HepG2 (cell line): Measurements from ENCODE around the gene CFHR2. TPM values are rescaled to one million over a fixed set of nuclear protein-coding genes. Genes with fewer than 3 reads are reported as not detected.
A peak's percentile ranks its signal among the peaks of the same experiment; 100 is the strongest.

ENCODE experiments used
- ATAC-seq: fragments of 200-7000 bp; cut with Tn5 transposase; 3 replicates; pipeline ENCODE4 v1.9.1; 2020; ENCODE audit warnings: mild to moderate bottlenecking, moderate library complexity
- BruUV-seq: library from RNA; stranded (reverse); fragments of 400-500 nt; replicated peaks from 2 replicates; lab custom pipeline; 2021; lab: Mats Ljungman, UMichigan
- CTCF ChIA-PET: fragments of 300-600 bp; formaldehyde crosslinking; extraction: SDS; loops from one replicate; lab custom pipeline; 2021; ENCODE audit warnings: low total read pairs, inconsistent platforms, low intra/inter-chr PET ratio; lab: Yijun Ruan, JAX
- POLR2A ChIA-PET: fragments of 350-600 bp; sonication (Branson Sonifier 250); formaldehyde crosslinking; loops from one replicate; lab custom pipeline; 2020; ENCODE audit warnings: antibody characterized with exemption, inconsistent platforms; lab: Yijun Ruan, JAX
- DNase-seq: peaks from one replicate; pipeline ENCODE4 v3.0.0-alpha.2; 2015; ENCODE audit warnings: low spot score
- FAIRE-seq: peaks from 3 replicates; lab custom pipeline; 2011; peaks lifted over from hg19 to GRCh38; lab: Jason Lieb, UNC
- H2AFZ ChIP-seq: one replicate; pipeline ENCODE4 v1.6.1; 2011; ENCODE audit warnings: low read length, inconsistent platforms
- H3K27ac ChIP-seq: fragments of 300-600 bp; 3 replicates; pipeline ENCODE4 v1.8.0; 2011; ENCODE audit warnings: mixed run types, mild to moderate bottlenecking, mixed read lengths, low read length, inconsistent platforms; ENCODE audit not compliant: insufficient read depth; ENCODE audit errors: extremely low read length
- H3K27me3 ChIP-seq, 2 experiments: fragments of 200-600 bp in 1 of 2; 2 replicates in 1 of 2; 3 replicates in 1 of 2; pipeline versions ENCODE4 v1.6.0 to v1.8.0; 2011; ENCODE audit warnings: low read length in 2 of 2, mild to moderate bottlenecking in 2 of 2, moderate library complexity in 2 of 2, inconsistent platforms in 1 of 2; ENCODE audit not compliant: insufficient read depth in 2 of 2, control insufficient read depth in 1 of 2
- H3K36me3 ChIP-seq, 2 experiments: fragments of 200-600 bp in 1 of 2; replicated peaks in 1 of 2; 2 replicates in 1 of 2; 3 replicates in 1 of 2; pipeline versions ENCODE4 v1.5.1 to v1.8.0; 2011; ENCODE audit warnings: low read length in 2 of 2, inconsistent platforms in 1 of 2; ENCODE audit not compliant: insufficient read depth in 2 of 2, control insufficient read depth in 1 of 2
- H3K4me1 ChIP-seq: 2 replicates; pipeline ENCODE4 v1.5.1; 2012; ENCODE audit warnings: low read length, inconsistent platforms; ENCODE audit not compliant: insufficient read depth
- H3K4me2 ChIP-seq: 2 replicates; pipeline ENCODE4 v1.6.0; 2011; ENCODE audit warnings: low read depth, low read length, inconsistent platforms
- H3K4me3 ChIP-seq, 3 experiments: fragments of 200-600 bp in 1 of 3; sonication (generic), shearing (Covaris generic) in 1 of 3; replicated peaks in 1 of 3; 2 replicates each; pipeline ENCODE4 v1.5.1; 2011 to 2016; ENCODE audit warnings: low read length in 3 of 3, inconsistent platforms in 2 of 3, low read depth in 2 of 3, mild to moderate bottlenecking in 2 of 3, control low read depth in 1 of 3, mixed read lengths in 1 of 3; ENCODE audit not compliant: insufficient read depth in 1 of 3
- H3K79me2 ChIP-seq: one replicate; pipeline ENCODE4 v1.6.1; 2011; ENCODE audit warnings: low read length, inconsistent platforms; ENCODE audit not compliant: insufficient read depth
- H3K9ac ChIP-seq: 2 replicates; pipeline ENCODE4 v1.6.0; 2011; ENCODE audit warnings: mild to moderate bottlenecking, low read depth, low read length, inconsistent platforms; ENCODE audit not compliant: insufficient read depth
- H3K9me3 ChIP-seq: 2 replicates; pipeline ENCODE4 v1.5.1; 2012; ENCODE audit warnings: mild to moderate bottlenecking, low read length
- H4K20me1 ChIP-seq: 2 replicates; pipeline ENCODE4 v1.6.0; 2011; ENCODE audit warnings: inconsistent platforms, mild to moderate bottlenecking, low read length, moderate library complexity; ENCODE audit not compliant: insufficient read depth
- CCAR2 ChIP-seq: fragments of 200-400 bp; formaldehyde crosslinking; optimal IDR thresholded peaks from 2 replicates; pipeline ENCODE3; 2018; ENCODE audit warnings: low read depth, mild to moderate bottlenecking, low read length, moderate library complexity
- IRF1 ChIP-seq: sonication (generic); formaldehyde crosslinking; IDR thresholded peaks from 2 replicates; pipeline ENCODE4 v1.4.0; 2020; ENCODE audit warnings: low read depth, mild to moderate bottlenecking, missing genetic modification reagents
- SMC3 ChIP-seq: IDR thresholded peaks from 2 replicates; pipeline ENCODE4 v1.6.1; 2011; ENCODE audit warnings: low read length, improper control_type of control experiment
- SNAI1 ChIP-seq: sonication (generic); formaldehyde crosslinking; IDR thresholded peaks from 2 replicates; pipeline ENCODE4 v1.5.0; 2020; ENCODE audit warnings: mild to moderate bottlenecking, missing genetic modification reagents, borderline replicate concordance
- TBP ChIP-seq: sonication (generic); formaldehyde crosslinking; IDR thresholded peaks from 2 replicates; pipeline ENCODE4 v1.5.0; 2020; ENCODE audit warnings: missing genetic modification reagents
- ZSCAN31 ChIP-seq: sonication (generic); formaldehyde crosslinking; IDR thresholded peaks from 2 replicates; pipeline ENCODE4 v1.5.0; 2020; ENCODE audit warnings: low read depth, mild to moderate bottlenecking, missing genetic modification reagents
- WGBS: methylation state at CpG from one replicate; pipeline ENCODE4 v1.1.6; 2017; ENCODE audit warnings: low lambda C conversion rate; 5-methylcytosine and 5-hydroxymethylcytosine counted together
- in situ Hi-C: cut with HindIII; loops from 2 replicates; pipeline ENCODE4 v1.10.0; 2017; ENCODE audit warnings: low pct_unique_long_range_greater_than_20kb; ENCODE audit not compliant: extremely low pct_ligation_motif_present
- intact Hi-C: fragments of 100-400 bp; cut with micrococcal nuclease; formaldehyde crosslinking; loops from one replicate; pipeline ENCODE4 v1.10.0; 2022; ENCODE audit not compliant: unreplicated experiment
- polyA plus RNA-seq, 8 experiments: library from polyadenylated mRNA; depleted of rRNA in 3 of 8; stranded (reverse) in 7 of 8; unstranded in 1 of 8; fragments of >200 nt; fragmentation: Illumina TruSeq in 4 of 8; extraction: Trizol in 4 of 8; gene quantifications; 2 replicates each; pipeline versions ENCODE4 v1.2.1 to v1.2.3, GENCODE V29; 2011 to 2016; ENCODE audit warnings: low read depth in 4 of 8, missing spikeins in 1 of 8, mixed read lengths in 1 of 8; ENCODE audit not compliant: insufficient read depth in 1 of 8
- total RNA-seq, 5 experiments: library from RNA; depleted of rRNA; stranded (reverse); fragments of >200 nt; fragmentation: Illumina TruSeq; extraction: Trizol; gene quantifications; 2 replicates each; pipeline ENCODE4 v1.2.3, GENCODE V29; 2016; ENCODE audit warnings: low read depth in 1 of 5
- TF ChIP-seq, protein P1 (sequence below): sonication (generic); formaldehyde crosslinking; IDR thresholded peaks from 2 replicates; pipeline ENCODE4 v1.4.0; 2020; ENCODE audit warnings: missing genetic modification reagents

CFHR2 gene
- total and polyA plus RNA-seq, 2 of the 13 experiments (the other 11 are each of a cell fraction or from before 2014, with no cell fraction given) = not detected

GRCh38 chr1:196897158-196897828, 46.2 kb upstream of the CFHR2 start:
- Histone ChIP-seq H3K4me3 (no peak overlapping the region), H3K4me2 (no peak overlapping the region), H3K36me3 (no peaks in the 10 kb centered on the region), H3K27ac (no peak overlapping the region), H3K79me2 (no peaks in the 10 kb centered on the region), H2AFZ (no peak overlapping the region), H3K9me3 (no peaks in the 10 kb centered on the region), H3K4me1 (no peaks in the 10 kb centered on the region), H3K27me3 (no peaks in the 10 kb centered on the region), H3K9ac (no peak overlapping the region), H4K20me1 (no peaks in the 10 kb centered on the region)
- in situ Hi-C loops (no loop called here), intact Hi-C loops (no loop called here)
- TF ChIP-seq ZSCAN31 (CRISPR knock-in tag) (no peak), IRF1 (CRISPR knock-in tag) (no peak), SMC3 (no peak), SNAI1 (no peak), CCAR2 (no peak), TBP (no peak)
- TF ChIP-seq, protein P1, sequence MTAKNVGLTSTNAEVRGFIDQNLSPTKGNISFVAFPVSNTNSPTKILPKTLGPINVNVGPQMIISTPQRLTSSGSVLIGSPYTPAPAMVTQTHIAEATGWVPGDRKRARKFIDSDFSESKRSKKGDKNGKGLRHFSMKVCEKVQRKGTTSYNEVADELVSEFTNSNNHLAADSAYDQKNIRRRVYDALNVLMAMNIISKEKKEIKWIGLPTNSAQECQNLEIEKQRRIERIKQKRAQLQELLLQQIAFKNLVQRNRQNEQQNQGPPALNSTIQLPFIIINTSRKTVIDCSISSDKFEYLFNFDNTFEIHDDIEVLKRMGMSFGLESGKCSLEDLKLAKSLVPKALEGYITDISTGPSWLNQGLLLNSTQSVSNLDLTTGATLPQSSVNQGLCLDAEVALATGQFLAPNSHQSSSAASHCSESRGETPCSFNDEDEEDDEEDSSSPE = no peak
- FAIRE-seq (no peak), DNase-seq (no peak), ATAC-seq (peak; percentile 34; the same call in 1 of the 3 replicates)
- no TSS peak for BruUV-seq
- ChIA-PET POLR2A (no interaction called here), CTCF (no interaction called here)
- 82% methylated on average over 16 of the region's 26 CpGs for WGBS
